DMS114 treated with DMSO at 0.1 percent for 48 hours (cell line): ENCODE results near the gene PCDH15.
A peak's percentile ranks its signal among the peaks of the same experiment; 100 is the strongest.
"Not testable (repeated sequence)": the region's sequence is repeated elsewhere in the genome, so short reads cannot be mapped to it uniquely, and the experiment has no call there.

Source experiments
- DNase-seq: peaks from one replicate; lab custom pipeline; 2025; ENCODE audit not compliant: unreplicated experiment; lab: John Stamatoyannopoulos, UW

Gene PCDH15

DNA sequence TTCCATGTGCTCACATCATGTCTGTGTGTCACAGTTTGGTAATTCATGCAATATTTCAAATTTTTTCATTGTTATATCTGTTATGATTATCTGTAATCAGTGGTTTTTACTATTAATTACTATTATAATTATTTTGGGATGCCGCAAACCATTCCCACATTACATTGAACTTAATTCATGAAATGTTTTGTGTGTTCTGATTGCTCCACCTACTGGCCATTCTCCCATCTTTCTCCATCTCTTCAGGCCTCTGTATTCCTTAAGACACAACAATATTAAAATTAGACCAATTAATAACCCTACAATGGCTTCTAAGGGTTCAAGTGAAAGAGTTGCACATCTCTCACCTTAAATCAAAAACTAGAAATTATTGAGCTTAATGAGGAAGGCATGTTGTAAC is 398.5 kb downstream of the PCDH15 start:
- DNase-seq: peak; percentile 31

DNA sequence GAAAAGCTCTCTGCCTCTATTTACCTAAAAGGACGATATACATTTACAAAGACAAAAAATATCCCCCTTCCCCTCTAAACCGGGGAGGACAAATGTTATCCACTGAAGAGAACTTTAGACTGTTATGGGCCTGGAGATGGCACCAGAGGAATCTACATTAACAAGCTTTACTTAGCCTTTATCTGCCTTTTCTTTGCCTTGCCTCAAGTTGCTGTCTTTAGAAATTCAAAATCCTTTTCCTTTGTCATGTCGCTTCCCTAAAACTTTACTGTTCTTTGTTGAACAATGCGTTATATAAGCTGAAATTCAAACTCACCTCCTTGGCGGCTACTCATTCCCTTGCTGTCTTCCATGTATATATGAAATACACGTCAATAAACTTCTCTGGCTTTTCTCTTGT is 405.0 kb downstream of the PCDH15 start:
- DNase-seq: no peak

DNA sequence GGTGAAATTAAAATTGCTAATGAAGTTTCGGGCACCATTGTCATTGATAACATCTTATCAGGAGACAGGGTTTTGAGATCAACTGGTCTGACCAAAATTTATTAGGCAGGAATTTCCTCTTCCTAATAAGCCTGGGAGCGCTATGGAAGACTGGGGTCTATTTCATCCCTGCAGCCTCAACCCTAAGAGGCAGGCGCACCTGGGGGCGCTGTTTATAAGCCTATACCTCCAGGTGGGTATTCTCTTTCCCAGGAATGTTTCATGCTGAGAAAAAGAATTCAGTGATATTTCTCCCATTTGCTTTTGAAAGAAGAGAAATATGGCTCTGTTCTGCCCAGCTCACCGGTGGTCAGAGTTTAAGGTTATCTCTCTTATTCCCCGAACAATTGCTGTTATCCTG is 406.4 kb downstream of the PCDH15 start:
- not testable (repeated sequence) for DNase-seq

DNA sequence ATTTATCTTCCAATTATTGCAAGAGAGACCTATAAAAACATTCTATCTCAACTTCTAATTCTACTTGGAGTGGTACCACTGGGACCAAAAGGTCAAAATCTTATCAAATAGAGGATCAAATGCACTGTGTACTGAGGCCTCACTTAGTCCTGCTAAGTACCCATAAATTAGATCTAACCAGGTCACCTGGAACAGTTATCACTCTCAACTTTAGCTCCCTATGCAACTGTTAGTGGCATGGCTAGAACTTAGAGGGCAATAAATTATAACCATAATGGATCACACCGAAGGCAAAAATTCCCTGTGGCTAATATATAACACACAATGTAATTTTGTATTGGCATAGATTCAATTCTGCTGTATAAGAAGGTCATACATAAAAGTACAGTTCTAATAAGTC is 428.9 kb downstream of the PCDH15 start:
- no peak for DNase-seq

DNA sequence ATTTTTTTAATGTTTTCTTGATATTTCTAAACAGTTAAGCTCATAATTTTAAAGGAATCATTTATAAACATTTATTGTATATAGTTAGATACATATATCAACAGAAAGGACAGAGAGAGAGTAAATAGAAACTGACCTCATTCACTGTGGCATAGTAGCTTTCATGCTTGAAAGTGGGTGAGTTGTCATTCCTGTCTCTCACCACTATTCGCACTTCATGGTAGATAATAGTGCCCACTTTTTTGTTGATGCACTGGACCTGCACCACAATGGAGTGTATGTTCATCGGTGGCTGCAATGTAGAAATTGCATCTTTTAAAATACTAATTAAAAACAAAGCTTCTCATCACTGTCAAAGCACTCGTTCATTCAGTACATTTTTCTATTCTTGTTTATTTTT is 432.0 kb downstream of the PCDH15 start:
- no peak for DNase-seq

DNA sequence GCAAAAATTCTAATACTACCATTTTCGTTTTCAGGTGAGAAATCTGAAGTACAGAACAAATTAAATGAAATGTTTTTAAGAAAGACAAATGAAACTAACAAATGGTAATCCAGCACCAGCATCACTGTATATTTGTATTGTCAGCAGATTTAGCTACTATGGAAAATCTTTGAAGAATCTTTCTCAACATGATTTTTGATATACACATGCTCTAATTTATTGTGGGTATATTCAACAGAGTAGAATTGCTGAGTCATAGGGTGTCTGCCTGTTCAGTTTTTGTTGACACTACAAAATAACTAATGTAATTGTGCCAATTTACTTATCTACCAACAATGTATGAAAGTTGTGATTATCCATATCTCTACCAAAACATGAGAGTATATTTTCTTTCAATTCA is 437.6 kb downstream of the PCDH15 start:
- no peak for DNase-seq

DNA sequence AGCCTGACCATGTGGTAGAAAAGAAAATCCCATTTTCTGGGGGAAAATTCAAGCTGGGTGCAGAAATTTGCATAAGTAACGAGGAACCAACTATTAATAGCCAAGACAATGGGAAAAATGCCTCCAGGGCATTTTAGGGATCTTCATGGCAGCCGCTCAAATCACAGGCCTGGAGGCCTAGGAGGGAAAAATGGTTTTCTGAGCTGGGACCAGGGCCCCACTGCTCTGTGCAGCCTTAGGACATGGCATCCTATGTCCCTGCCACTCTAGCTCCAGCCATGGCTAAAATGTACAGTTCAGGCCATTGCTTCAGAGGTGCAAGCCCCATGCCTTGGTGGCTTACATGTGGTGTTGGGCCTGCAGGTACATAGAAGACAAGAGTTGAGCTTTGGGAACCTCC is 459.0 kb downstream of the PCDH15 start:
- DNase-seq: no peak

DNA sequence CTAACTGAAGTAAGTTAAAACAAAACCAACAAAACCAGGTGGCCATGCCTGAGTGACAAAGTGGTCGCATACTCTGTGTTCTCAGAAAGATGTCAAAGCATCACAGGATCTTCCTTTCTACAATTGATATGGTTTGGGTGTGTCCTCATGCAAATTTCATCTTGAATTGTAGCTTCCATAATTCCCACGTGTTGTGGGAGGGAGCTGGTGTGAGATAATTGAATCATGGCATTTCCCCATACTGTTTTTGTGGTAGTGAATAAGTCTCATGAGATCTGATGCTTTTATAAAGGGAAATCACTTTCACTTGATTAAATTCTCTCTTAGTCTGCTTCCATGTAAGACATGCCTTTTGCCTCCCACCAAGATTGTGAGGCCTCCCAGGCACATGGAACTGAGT is 465.7 kb downstream of the PCDH15 start:
- no peak for DNase-seq

DNA sequence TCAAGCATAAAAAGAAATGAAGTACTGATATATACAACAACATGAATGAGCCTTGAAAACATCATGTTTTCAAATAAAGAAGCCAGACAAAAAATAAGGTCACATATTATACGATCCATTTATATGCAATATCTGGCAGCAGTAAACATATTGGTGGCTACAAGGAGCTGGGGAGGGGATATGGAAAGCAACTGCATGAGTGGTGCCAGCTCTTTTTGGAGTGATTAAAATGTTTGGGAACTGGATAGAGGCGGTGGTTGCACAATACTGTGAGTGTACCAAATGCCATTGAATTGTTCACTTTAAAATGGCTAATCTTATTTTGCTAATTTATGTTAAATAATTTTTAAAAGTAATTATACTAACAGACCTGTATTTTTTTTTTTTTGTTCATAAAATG is 481.7 kb downstream of the PCDH15 start:
- DNase-seq: no peak

DNA sequence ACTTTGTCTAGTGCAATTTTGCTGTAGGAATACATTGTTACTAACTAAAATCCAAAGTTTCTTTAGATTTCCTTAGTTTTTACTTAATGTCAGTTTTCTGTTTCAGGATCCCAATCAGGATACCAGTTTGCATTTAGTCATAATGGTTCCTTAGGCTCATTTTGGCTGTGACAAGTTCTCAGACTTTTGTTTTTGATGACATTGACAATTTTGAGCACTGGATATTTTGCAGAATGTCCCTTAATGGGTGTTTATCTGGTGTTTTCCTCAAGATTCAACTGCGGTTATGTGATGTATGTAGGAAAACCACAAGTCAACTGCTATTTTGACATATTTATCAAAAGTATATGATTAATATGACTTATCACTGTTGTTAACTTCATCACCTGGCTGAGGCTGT is 482.6 kb downstream of the PCDH15 start:
- no peak for DNase-seq

DNA sequence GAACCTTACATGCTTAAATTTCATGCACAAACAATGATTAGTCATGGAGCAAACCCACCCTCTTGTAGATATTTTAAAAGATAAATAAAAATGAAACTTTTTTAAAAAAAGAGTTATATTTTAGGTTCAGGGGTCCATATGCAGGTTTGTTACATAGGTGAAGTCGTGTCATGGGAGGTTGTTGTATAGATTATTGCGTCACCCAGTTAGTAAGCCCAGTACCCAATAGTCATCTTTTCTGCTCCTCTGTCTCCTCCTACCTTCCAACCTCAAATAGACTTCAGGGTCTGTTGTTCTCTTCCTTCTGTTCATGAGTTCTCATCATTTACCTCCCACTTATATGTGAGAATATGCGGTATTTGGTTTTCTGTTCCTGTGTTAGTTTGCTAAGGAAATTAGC is 486.6 kb downstream of the PCDH15 start:
- DNase-seq: no peak

DNA sequence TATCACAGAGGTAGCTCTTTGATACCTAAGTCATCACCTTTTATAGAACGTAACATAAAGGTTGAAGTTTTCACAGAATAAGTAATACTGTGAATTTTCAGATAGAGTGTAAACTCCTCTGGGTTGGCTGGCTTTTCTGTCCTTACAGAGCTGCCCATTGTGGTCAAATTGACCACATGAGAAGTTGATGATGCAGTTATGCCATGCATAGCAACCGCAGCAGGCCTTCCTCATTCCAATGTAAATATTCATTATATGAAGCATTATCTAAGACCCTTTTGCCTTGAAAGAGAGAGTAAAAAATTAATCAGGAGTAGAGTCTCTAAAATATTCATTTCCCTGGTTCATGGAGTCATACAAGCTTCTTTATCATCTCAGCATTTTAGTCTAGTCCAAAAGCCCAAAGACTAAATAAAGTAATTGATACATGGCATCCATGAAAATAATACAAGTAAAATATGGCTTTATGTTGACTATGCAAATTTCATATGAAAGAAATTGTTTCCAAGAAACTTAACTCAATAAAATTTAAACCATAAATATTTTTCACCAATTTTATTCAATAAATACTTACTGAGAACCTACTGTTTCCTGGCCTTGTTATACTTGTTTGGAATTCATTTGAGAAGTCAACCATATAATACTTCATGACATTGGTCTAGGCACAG is 516.4 kb downstream of the PCDH15 start:
- no peak for DNase-seq

DNA sequence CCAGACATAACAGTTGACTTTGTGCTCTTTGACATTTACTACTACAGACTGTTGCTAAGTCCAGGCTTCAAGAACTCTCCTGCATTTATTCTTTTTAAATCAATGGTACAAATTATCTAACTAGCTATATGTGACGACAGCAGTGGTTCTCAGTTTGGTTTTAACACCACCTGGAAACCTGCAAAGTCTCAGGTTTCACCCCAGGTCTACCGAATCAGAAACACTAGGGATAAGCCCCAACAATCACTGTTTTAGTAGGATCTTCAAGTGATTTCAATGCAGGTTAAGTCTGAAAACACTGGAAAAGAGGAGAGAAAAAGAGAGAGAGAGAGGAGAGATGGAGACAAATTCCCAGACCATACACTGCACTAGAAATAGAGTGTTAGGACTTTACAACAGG is 519.0 kb downstream of the PCDH15 start:
- no peak for DNase-seq

DNA sequence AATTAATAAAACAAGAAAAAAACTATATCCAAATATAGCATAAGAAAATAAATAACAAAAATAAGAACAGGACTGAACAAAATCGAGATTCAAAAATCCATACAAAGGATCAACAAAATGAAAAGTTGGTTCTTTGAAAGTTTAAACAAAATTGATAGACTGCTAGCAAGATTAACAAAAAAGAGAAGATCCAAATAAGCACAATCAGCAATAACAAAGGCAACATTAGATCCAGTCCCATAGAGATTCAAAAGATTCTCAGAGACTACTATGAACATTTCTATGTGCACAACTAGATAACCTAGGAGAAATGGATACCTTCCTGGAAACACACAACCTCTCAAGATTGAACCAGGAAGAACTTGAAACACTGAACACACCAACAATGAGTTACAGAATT is 534.6 kb downstream of the PCDH15 start:
- no peak for DNase-seq

DNA sequence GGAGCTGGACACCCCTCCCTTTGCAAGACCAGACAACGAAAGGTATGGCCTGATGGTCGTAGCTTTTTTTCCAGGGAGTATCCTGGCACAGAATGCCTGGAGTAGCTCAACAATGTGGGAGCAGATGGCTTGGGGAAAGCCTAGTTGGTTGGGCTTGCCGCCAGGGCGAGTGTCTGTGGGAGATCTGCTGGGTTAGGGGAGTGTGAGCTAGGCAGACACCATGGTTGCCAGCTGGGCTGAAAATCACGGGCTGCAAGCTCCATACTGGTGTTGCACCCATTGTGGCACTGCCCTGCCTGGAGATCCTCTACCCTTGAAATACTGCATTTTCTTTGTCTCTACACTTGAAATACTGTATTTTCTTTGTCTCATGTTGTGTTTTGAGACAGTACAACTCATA is 538.3 kb downstream of the PCDH15 start:
- DNase-seq: no peak

DNA sequence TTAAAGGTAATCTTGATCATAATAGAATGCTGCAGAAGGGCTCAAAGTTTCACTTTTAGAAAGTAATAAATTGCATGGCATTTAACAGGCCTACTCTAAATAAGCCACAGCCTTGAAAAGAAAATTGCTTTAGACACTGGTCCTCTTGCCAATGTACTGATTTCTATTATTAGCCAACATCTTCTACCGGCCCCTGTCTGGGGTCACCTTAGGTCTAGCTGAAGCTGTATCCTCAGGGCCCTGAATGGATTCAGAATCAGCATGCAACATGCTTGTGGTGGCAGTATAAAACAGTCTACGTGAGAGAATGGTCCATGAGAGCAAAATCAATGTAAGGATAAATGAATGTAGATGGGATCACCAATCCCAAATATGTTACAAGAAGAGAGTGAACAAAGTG is 541.9 kb downstream of the PCDH15 start:
- DNase-seq: no peak

DNA sequence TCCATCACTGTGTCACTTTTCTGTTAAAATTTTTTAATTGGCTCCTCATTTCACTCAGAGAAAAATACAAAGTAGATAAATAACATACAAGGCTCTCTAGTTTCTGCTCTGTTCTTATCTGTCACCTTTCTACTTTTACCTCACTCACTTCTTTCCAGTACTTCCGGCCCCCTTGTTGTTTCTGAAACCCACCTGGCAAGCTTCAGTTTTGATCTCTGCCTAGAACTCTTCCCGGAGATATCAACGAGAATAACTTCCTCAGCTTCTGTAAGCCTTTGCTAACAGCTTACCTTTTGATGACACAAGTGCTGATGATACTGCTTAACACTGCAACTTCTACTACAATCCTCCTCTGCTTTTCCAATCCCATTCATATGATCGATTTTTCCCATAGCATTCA is 566.2 kb downstream of the PCDH15 start:
- DNase-seq: no peak

DNA sequence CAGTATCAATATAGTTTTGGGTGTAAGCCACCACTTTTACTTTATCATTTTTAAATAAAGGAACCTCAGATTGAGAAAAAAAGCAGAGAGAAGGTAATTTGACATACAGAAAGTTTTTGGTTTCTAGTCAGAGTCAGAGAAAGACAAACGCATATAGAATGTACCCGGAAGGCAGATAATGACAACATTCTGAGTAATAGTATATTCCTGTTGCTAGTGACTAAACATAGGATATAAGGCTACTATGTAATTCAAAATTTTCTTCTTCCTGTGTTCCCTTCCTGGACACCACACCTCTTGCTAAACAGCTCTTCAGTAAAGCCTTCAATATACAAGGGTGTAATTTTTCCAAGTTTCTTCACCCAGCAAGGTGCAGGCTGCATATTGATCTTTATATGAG is 597.6 kb downstream of the PCDH15 start:
- DNase-seq: no peak

DNA sequence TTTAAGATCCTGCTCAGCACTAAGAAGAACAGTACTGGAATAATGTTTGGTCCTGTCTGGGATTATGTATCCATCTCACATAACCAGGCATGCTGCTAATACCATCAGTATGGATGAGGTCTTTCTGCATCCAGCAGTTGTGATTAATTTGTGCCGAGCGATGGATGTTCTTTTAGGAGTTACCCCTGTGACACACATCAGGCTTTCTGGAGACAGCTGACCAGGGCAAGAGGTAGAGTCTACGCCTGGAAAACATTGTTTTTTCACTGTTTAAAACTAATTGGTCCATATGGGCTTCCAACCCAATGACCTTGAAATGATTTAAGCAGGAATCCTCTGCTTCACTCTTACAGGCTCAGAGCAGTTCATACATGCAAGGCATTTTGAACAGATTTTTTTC is 603.0 kb downstream of the PCDH15 start:
- no peak for DNase-seq

DNA sequence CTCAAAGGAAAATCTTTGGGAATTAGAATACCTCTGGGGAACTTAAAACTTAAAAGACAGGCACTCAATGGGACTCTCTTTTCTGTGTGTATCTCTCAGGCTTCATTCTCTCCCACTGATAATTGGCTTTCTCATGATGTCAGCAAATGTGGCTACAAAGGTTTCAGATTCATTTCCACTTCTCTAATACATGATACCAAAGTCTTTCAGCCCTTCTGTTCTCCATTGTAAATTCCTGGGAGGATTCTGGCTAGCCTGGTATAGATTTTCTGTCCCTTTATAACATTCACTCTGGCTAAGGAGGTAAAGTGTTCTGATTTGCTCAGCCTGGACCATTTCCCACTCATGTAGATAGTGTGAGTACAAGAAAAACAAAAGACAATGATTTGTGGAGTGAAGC is 606.2 kb downstream of the PCDH15 start:
- no peak for DNase-seq

DNA sequence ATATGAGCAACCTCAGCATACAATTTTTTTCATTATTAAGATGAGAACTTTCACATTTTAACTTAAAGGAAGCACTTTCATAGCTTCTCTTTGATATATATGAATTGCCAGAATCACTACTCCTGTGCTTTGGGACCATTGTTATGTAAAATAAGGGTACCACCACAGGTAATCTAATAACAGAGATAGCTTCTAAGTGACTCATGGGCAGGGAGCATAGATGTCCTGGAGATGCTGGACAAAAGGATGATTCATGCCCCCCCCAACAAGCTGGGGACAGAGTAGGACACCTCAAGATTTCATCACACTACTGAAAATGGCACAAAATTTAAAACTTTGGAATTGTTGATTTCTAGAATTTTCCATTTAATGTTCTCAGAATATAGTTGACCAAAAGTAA is 641.1 kb downstream of the PCDH15 start:
- DNase-seq: no peak

DNA sequence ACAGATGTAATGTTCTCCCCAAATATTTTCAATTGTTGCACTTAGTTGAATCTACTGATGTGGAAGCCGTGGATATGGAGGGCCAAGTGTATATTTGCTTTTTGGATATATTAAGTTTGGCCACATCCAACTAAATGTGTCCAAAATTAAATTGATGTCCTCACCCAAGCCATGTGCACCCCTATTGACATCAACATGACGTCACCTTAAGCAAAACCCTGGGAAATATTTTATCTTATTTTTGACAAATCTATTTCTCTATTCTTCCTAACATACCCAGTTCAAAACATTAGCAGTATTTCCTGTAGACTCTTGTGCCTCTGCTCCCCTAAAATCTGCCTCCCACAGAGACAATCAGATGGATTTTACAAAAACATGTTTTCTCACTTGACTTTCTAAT is 652.5 kb downstream of the PCDH15 start:
- no peak for DNase-seq

DNA sequence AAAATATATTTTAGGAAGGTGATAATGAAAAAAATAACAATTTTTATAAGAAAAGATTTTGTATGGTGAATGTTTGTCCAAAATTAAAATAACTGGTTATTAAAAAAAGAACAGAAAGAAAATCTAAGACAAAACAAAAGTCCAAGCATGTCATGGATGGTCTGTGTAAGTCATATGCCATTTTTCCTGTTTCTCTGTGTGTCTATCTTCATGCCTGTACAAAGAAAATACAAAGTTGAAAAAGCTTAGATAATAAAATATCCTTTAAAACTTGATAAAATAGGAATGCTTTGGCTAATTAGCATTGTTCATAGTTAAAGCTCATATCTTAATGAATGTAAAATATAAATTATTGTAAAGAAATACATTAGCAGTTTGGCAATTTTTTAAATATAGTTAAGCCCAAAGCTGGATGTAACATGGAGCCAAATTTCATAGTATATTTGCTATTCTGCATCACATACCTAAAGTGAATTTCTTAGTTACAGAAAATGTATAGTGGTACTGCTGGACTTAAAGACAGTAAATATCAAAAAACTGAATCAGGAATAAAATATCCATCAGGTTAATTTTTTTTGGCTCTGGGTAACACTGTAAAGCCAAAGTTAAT is 661.1 kb downstream of the PCDH15 start:
- no peak for DNase-seq
